Measurements from ENCODE around the gene FAM177B.

Gene FAM177B

GRCh38 chr1:222704260-222704659, 32.7 kb upstream of the FAM177B start:
- ATAC-seq: no peak

GRCh38 chr1:222706815-222707214, 30.2 kb upstream of the FAM177B start:
- ATAC-seq: no peak
- no peak for TF ChIP-seq ZNF565 (CRISPR knock-in tag; conservative IDR thresholded peaks at IDR 0.05; ENCODE audit: low read depth)
- no peak for TF ChIP-seq ZC3H10 (CRISPR knock-in tag; IDR thresholded peaks at IDR 0.05)
- TF ChIP-seq ZFP3 (CRISPR knock-in tag; IDR thresholded peaks at IDR 0.05): no peak

More at GRCh38 chr1:222704260-222704659, 32.7 kb upstream of the FAM177B start:
- TF ChIP-seq CREB5 (CRISPR knock-in tag; IDR thresholded peaks at IDR 0.05; ENCODE audit: low read depth): no peak
- TF ChIP-seq ZNF8 (CRISPR knock-in tag; IDR thresholded peaks at IDR 0.05): peak; percentile 99

- TF ChIP-seq ZNF8 (CRISPR knock-in tag; IDR thresholded peaks at IDR 0.05) (no peak), PATZ1 (CRISPR knock-in tag; IDR thresholded peaks at IDR 0.05; ENCODE audit: borderline replicate concordance) (no peak)
- ATAC-seq: no peak
Measured at GRCh38 chr1:222709700-222710153, 27.3 kb upstream of the FAM177B start.

- peak; percentile 64 for ATAC-seq
- no peak for TF ChIP-seq CREB5 (CRISPR knock-in tag; IDR thresholded peaks at IDR 0.05; ENCODE audit: low read depth)
- TF ChIP-seq ZNF565 (CRISPR knock-in tag; conservative IDR thresholded peaks at IDR 0.05; ENCODE audit: low read depth): no peak
- no peak for TF ChIP-seq PATZ1 (CRISPR knock-in tag; IDR thresholded peaks at IDR 0.05; ENCODE audit: borderline replicate concordance)
Measured at GRCh38 chr1:222711319-222712252, 25.4 kb upstream of the FAM177B start.

GRCh38 chr1:222712253-222713090, 24.5 kb upstream of the FAM177B start, which contains the start of the genes AIDA and BROX:
Gene AIDA, minus strand, starts transcription at chr1:222712491. Its CDS starts 174 bp downstream, at chr1:222712317.
Gene BROX, plus strand, starts transcription at chr1:222712564. Its CDS starts 3,136 bp downstream, at chr1:222715700.
- TF ChIP-seq TSHZ2 (CRISPR knock-in tag; IDR thresholded peaks at IDR 0.05) (no peak; the same call in 1 of the 2 replicates), POU6F1 (CRISPR knock-in tag; IDR thresholded peaks at IDR 0.05; ENCODE audit: borderline replicate concordance, low read depth) (0 out of 2 replicates have a peak, but pooled peaks have one; percentile 58), ZC3H10 (CRISPR knock-in tag; IDR thresholded peaks at IDR 0.05) (peak; percentile 51; the same call in 1 of the 2 replicates)
- ATAC-seq: peak; percentile 88

All from SK-N-SH treated with all-trans-retinoic acid at 6 μM for 48 hours (cell line).